ENCODE data around the gene MZB1. TPM values are rescaled to one million over a fixed set of nuclear protein-coding genes. Genes with fewer than 3 reads are reported as not detected.
A peak's percentile ranks its signal among the peaks of the same experiment; 100 is the strongest.
"Not testable (repeated sequence)": the region's sequence is repeated elsewhere in the genome, so short reads cannot be mapped to it uniquely, and the experiment has no call there.

The MZB1 gene
- total RNA-seq, 3 donors from 2014 or later = 1.8 to 5.0 (median 2.5) TPM

GRCh38 chr5:139392324-139392677, 2.6 kb upstream of the MZB1 start:
- Mint-ChIP-seq H3K27me3 (ENCODE audit: low read depth) (no peaks in the 10 kb centered on the region), H3K9me3 (no peaks in the 10 kb centered on the region), H3K4me1 (ENCODE audit: low read depth) (peaks cover 34% of the 10 kb centered on the region), H3K4me3 (peak overlapping the region; percentile 89), H3K36me3 (ENCODE audit: insufficient read depth) (no peaks in the 10 kb centered on the region)
- ATAC-seq (peak in 1 of 2 donors; percentile 39), DNase-seq (no peak)

- Mint-ChIP-seq H3K27me3 (ENCODE audit: low read depth) (no peaks in the 10 kb centered on the region), H3K36me3 (ENCODE audit: insufficient read depth) (no peaks in the 10 kb centered on the region), H3K4me3 (peak overlapping the region; percentile 85), H3K9me3 (no peaks in the 10 kb centered on the region), H3K4me1 (ENCODE audit: low read depth) (peaks cover 35% of the 10 kb centered on the region)
- ATAC-seq (peak in 1 of 2 donors; percentile 3), DNase-seq (no peak)
Measured at GRCh38 chr5:139391570-139392323, 2.0 kb upstream of the MZB1 start.

GRCh38 chr5:139390639-139391569, 1.2 kb upstream of the MZB1 start:
- Mint-ChIP-seq H3K4me3 (peak overlapping the region; percentile 85), H3K36me3 (ENCODE audit: insufficient read depth) (no peaks in the 10 kb centered on the region), H3K9me3 (no peaks in the 10 kb centered on the region), H3K4me1 (ENCODE audit: low read depth) (peaks cover 41% of the 10 kb centered on the region), H3K27me3 (ENCODE audit: low read depth) (no peaks in the 10 kb centered on the region)
- DNase-seq (no peak), ATAC-seq (no peak)

GRCh38 chr5:139388198-139388821, 1.4 kb downstream of the MZB1 start:
- DNase-seq (no peak), ATAC-seq (no peak)
- Mint-ChIP-seq H3K4me1 (ENCODE audit: low read depth) (peaks cover 61% of the 10 kb centered on the region), H3K4me3 (peak overlapping the region; percentile 24), H3K9me3 (no peaks in the 10 kb centered on the region), H3K36me3 (ENCODE audit: insufficient read depth) (no peaks in the 10 kb centered on the region), H3K27me3 (ENCODE audit: low read depth) (no peaks in the 10 kb centered on the region)

- no peak for ATAC-seq
- no peaks in the 10 kb centered on the region for H3K36me3 Mint-ChIP-seq (ENCODE audit: insufficient read depth)
Measured at GRCh38 chr5:139387611-139388197, 2.0 kb downstream of the MZB1 start.

GRCh38 chr5:139386956-139387355, 2.8 kb downstream of the MZB1 start:
- not testable (repeated sequence) for H3K4me3 Mint-ChIP-seq; H3K27me3 Mint-ChIP-seq (ENCODE audit: low read depth); H3K9me3 Mint-ChIP-seq; ATAC-seq; DNase-seq; H3K36me3 Mint-ChIP-seq (ENCODE audit: insufficient read depth)
- peaks cover 54% of the 10 kb centered on the region for H3K4me1 Mint-ChIP-seq (ENCODE audit: low read depth)

More at GRCh38 chr5:139387611-139388197, 2.0 kb downstream of the MZB1 start:
- Mint-ChIP-seq H3K4me3 (peak overlapping the region; percentile 24), H3K27me3 (ENCODE audit: low read depth) (no peaks in the 10 kb centered on the region), H3K9me3 (no peaks in the 10 kb centered on the region), H3K4me1 (ENCODE audit: low read depth) (peaks cover 56% of the 10 kb centered on the region)
- DNase-seq = no peak

- Mint-ChIP-seq H3K27me3 (ENCODE audit: low read depth) (no peaks in the 10 kb centered on the region), H3K4me3 (no peak overlapping the region), H3K4me1 (ENCODE audit: low read depth) (peaks cover 46% of the 10 kb centered on the region), H3K9me3 (no peaks in the 10 kb centered on the region), H3K36me3 (ENCODE audit: insufficient read depth) (no peaks in the 10 kb centered on the region)
- ATAC-seq = no peak
- DNase-seq = no peak
Measured at GRCh38 chr5:139386050-139386438, 3.7 kb downstream of the MZB1 start.

GRCh38 chr5:139385061-139386049, 4.4 kb downstream of the MZB1 start:
- Mint-ChIP-seq H3K27me3 (ENCODE audit: low read depth) (no peaks in the 10 kb centered on the region), H3K36me3 (ENCODE audit: insufficient read depth) (no peaks in the 10 kb centered on the region), H3K4me3 (peak overlapping the region; percentile 70), H3K4me1 (ENCODE audit: low read depth) (peaks cover 39% of the 10 kb centered on the region), H3K9me3 (no peaks in the 10 kb centered on the region)
- no peak for DNase-seq
- peak; percentile 23 to 25 for ATAC-seq

- H3K9me3 Mint-ChIP-seq = no peaks in the 10 kb centered on the region
- H3K27me3 Mint-ChIP-seq (ENCODE audit: low read depth) = no peaks in the 10 kb centered on the region
- no peak for DNase-seq
- H3K4me3 Mint-ChIP-seq = peak overlapping the region; percentile 70
- no peaks in the 10 kb centered on the region for H3K36me3 Mint-ChIP-seq (ENCODE audit: insufficient read depth)
- peaks cover 31% of the 10 kb centered on the region for H3K4me1 Mint-ChIP-seq (ENCODE audit: low read depth)
- ATAC-seq = no peak
Measured at GRCh38 chr5:139384591-139385051, 5.1 kb downstream of the MZB1 start.

- Mint-ChIP-seq H3K36me3 (ENCODE audit: insufficient read depth) (no peaks in the 10 kb centered on the region), H3K9me3 (no peaks in the 10 kb centered on the region), H3K4me1 (ENCODE audit: low read depth) (peaks cover 28% of the 10 kb centered on the region), H3K4me3 (no peak overlapping the region), H3K27me3 (ENCODE audit: low read depth) (no peaks in the 10 kb centered on the region)
- DNase-seq (no peak), ATAC-seq (no peak)
Measured at GRCh38 chr5:139383993-139384590, 5.6 kb downstream of the MZB1 start.

GRCh38 chr5:139383275-139383992, 6.3 kb downstream of the MZB1 start, which contains the start of gene SLC23A1:
SLC23A1 (minus strand) TSS chr5:139383297; CDS start chr5:139383253, 44 bp downstream.
- ATAC-seq (no peak), DNase-seq (no peak)
- no peak within 1 kb of the TSS for H3K4me3 Mint-ChIP-seq
- H3K27me3 Mint-ChIP-seq (ENCODE audit: low read depth) = no peaks in the 10 kb centered on the region
- no peaks in the 10 kb centered on the region for H3K36me3 Mint-ChIP-seq (ENCODE audit: insufficient read depth)
- peaks cover 28% of the 10 kb centered on the region for H3K4me1 Mint-ChIP-seq (ENCODE audit: low read depth)
- no peaks in the 10 kb centered on the region for H3K9me3 Mint-ChIP-seq

- DNase-seq (no peak), ATAC-seq (no peak)
- H3K4me1 Mint-ChIP-seq (ENCODE audit: low read depth) = peaks cover 28% of the 10 kb centered on the region
- no peaks in the 10 kb centered on the region for H3K36me3 Mint-ChIP-seq (ENCODE audit: insufficient read depth)
- no peaks in the 10 kb centered on the region for H3K9me3 Mint-ChIP-seq
- no peaks in the 10 kb centered on the region for H3K27me3 Mint-ChIP-seq (ENCODE audit: low read depth)
- no peak overlapping the region for H3K4me3 Mint-ChIP-seq
Measured at GRCh38 chr5:139382807-139383206, 6.9 kb downstream of the MZB1 start.
